Transverse colon (tissue), 4 donors: ENCODE measurements around the gene HACL1. TPM values are rescaled to one million over a fixed set of nuclear protein-coding genes. Genes with fewer than 3 reads are reported as not detected.

ENCODE experiments used
- DNase-seq: peaks from one replicate; pipeline ENCODE4 v3.0.0-alpha.2; 2019
- H3K27ac ChIP-seq, 4 donors: fragments of 200-600 bp; sonication (generic); 2 replicates each; pipeline ENCODE4 v1.5.1; 2016 to 2018; ENCODE audit warnings: inconsistent platforms in 4 of 4
- H3K27me3 ChIP-seq: fragments of 200-600 bp; sonication (generic); 2 replicates; pipeline ENCODE4 v1.5.1; 2017; ENCODE audit warnings: inconsistent platforms
- H3K36me3 ChIP-seq, 4 donors: fragments of 200-600 bp; sonication (generic); 2 replicates each; pipeline ENCODE4 v1.5.1; 2017 to 2019; ENCODE audit warnings: inconsistent platforms in 4 of 4
- H3K4me1 ChIP-seq, 4 donors: fragments of 200-600 bp; sonication (generic); 2 replicates each; pipeline ENCODE4 v1.5.1; 2017 to 2020; ENCODE audit warnings: inconsistent platforms in 4 of 4
- H3K4me3 ChIP-seq, 4 donors: fragments of 200-600 bp; sonication (generic); 1 replicate in 1 of 4; 2 replicates in 3 of 4; pipeline versions ENCODE4 v1.5.1 to v1.6.1; 2017 to 2019; ENCODE audit warnings: inconsistent platforms in 4 of 4
- H3K9me3 ChIP-seq, 2 donors: fragments of 200-600 bp; sonication (generic); 2 replicates each; pipeline ENCODE4 v1.5.1; 2017 to 2019; ENCODE audit warnings: inconsistent platforms in 2 of 2
- EP300 ChIP-seq: sonication (generic); formaldehyde crosslinking; IDR thresholded peaks from one replicate; pipeline ENCODE4 v1.6.1; 2017; ENCODE audit warnings: antibody characterized with exemption, low read depth
- POLR2A ChIP-seq: fragments of 450-650 bp; IDR thresholded peaks from one replicate; pipeline ENCODE4 v1.6.1; 2016; ENCODE audit warnings: antibody characterized with exemption, mild to moderate bottlenecking, moderate library complexity
- POLR2AphosphoS5 ChIP-seq, 3 donors: sonication (generic); formaldehyde crosslinking; IDR thresholded peaks; one replicate each; pipeline ENCODE4 v1.6.1; 2016; ENCODE audit warnings: antibody characterized with exemption in 3 of 3
- WGBS, 2 donors: methylation state at CpG; one replicate each; pipeline ENCODE4 v1.1.5; 2018; ENCODE audit warnings: low coverage in 1 of 2; 5-methylcytosine and 5-hydroxymethylcytosine counted together
- in situ Hi-C, 4 donors: fragments of 200-750 bp; cut with MboI; loops; one replicate each; pipeline versions ENCODE4 v1.15.0 to v1.15.1; 2017; ENCODE audit warnings: low sequenced_read_pairs in 3 of 4, low pct_ligation_motif_present in 1 of 4, low pct_unique_long_range_greater_than_20kb in 1 of 4
- intact Hi-C: fragments of 100-400 bp; cut with DNase I; formaldehyde crosslinking; loops from one replicate; pipeline ENCODE4 v1.15.1; 2023; ENCODE audit warnings: low total_unique reads
- total RNA-seq, 4 donors: library from RNA; depleted of rRNA; stranded (reverse); fragments of >200 nt; gene quantifications; one replicate each; pipeline ENCODE4 v1.1.0, GENCODE V29; 2016
- TF ChIP-seq, protein P1 (sequence below), 5 experiments: fragments of 200-600 bp in 3 of 5; fragments of 450-650 bp in 2 of 5; sonication (generic) in 3 of 5; IDR thresholded peaks; 1 replicate in 2 of 5; 2 replicates in 3 of 5; pipeline ENCODE4 v1.5.1; 2016 to 2017; ENCODE audit warnings: antibody characterized with exemption in 5 of 5, inconsistent platforms in 3 of 5, mild to moderate bottlenecking in 2 of 5, moderate library complexity in 1 of 5

The HACL1 gene
- total RNA-seq, 4 donors from 2014 or later: 7.5 to 21.3 (median 17.1) TPM

DNA sequence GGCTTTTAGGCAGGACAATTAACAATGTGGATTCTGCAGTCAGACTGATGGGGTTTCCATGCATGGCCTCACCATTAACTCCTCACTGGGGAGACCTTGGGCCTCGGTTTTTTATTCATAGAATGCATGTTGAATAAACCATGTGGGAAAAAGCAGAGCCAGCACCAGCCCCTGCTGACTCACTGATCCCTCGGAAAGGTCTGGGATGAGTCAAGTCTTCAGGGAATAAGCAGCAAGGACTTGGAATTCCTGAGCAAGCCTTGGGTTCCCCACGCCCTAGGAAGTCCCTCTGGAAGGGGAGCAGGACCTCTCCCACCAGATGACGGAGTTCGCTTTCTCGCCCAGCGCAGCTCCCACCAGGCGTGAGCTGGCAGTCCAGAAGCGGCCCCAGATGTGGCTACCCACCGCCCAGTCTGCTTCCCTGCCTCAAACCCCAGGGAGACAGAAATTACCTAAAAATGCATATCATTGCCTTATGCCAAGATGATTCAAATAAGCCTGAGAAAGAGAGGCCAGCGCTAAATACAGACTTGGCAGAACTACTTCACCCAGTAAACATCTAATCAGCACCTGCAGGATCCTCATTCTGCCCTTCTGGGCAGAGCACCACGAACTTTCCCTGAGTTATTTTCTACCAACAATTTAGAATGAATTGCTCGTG is 45.6 kb upstream of the HACL1 start:
- TF ChIP-seq POLR2AphosphoS5 (IDR thresholded peaks at IDR 0.05) (peak in 2 of 3 donors; percentile 10 to 34), POLR2A (no peak), EP300 (no peak)
- TF ChIP-seq, protein P1, sequence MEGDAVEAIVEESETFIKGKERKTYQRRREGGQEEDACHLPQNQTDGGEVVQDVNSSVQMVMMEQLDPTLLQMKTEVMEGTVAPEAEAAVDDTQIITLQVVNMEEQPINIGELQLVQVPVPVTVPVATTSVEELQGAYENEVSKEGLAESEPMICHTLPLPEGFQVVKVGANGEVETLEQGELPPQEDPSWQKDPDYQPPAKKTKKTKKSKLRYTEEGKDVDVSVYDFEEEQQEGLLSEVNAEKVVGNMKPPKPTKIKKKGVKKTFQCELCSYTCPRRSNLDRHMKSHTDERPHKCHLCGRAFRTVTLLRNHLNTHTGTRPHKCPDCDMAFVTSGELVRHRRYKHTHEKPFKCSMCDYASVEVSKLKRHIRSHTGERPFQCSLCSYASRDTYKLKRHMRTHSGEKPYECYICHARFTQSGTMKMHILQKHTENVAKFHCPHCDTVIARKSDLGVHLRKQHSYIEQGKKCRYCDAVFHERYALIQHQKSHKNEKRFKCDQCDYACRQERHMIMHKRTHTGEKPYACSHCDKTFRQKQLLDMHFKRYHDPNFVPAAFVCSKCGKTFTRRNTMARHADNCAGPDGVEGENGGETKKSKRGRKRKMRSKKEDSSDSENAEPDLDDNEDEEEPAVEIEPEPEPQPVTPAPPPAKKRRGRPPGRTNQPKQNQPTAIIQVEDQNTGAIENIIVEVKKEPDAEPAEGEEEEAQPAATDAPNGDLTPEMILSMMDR (IDR thresholded peaks at IDR 0.05): no peak
- WGBS, 2 donors: 51 to 64% methylated on average over 7 to 13 of the region's 13 CpGs
- in situ Hi-C loops (loop anchor here in 2 of 4 donors (25.0 kb wide), 2 partner anchors 165 to 615 kb away; partner anchors contain the start of genes DPH3 (in 1 of the 2) and OXNAD1 (in 1 of the 2)), intact Hi-C loops (no loop called here)
- Histone ChIP-seq H3K9me3 (no peaks in the 10 kb centered on the region), H3K27me3 (no peaks in the 10 kb centered on the region), H3K4me3 (no peak overlapping the region), H3K4me1 (peaks cover 0 to 23% (median 11%) of the 10 kb centered on the region in 4 donors), H3K27ac (peak overlapping the region; percentile 58 to 82 (median 76)), H3K36me3 (no peaks in the 10 kb centered on the region)
- DNase-seq: no peak

GRCh38 chr3:15645740-15646501 is 44.6 kb upstream of the HACL1 start:
- Histone ChIP-seq H3K27me3 (no peaks in the 10 kb centered on the region), H3K36me3 (no peaks in the 10 kb centered on the region), H3K9me3 (no peaks in the 10 kb centered on the region), H3K4me3 (no peak overlapping the region), H3K4me1 (peaks cover 0 to 23% (median 11%) of the 10 kb centered on the region in 4 donors), H3K27ac (peak overlapping the region; percentile 58 to 82 (median 76))
- peak in 1 of 3 donors; percentile 5 for TF ChIP-seq POLR2AphosphoS5 (IDR thresholded peaks at IDR 0.05)
- TF ChIP-seq, protein P1 (IDR thresholded peaks at IDR 0.05): no peak
- DNase-seq: no peak
- in situ Hi-C loops: loop anchor here in 2 of 4 donors (25.0 kb wide), 2 partner anchors 166 to 616 kb away; partner anchors contain the start of genes DPH3 (in 1 of the 2) and OXNAD1 (in 1 of the 2)
- intact Hi-C loops: no loop called here
- 78 to 87% methylated on average over 5 to 18 of the region's 18 CpGs for whole genome bisulfite sequencing, 2 donors

GRCh38 chr3:15645246-15645645 is 43.9 kb upstream of the HACL1 start:
- Histone ChIP-seq H3K4me1 (peaks cover 0 to 23% (median 11%) of the 10 kb centered on the region in 4 donors), H3K4me3 (no peak overlapping the region), H3K27me3 (no peaks in the 10 kb centered on the region), H3K27ac (peak overlapping the region; percentile 58 to 82 (median 76)), H3K9me3 (no peaks in the 10 kb centered on the region), H3K36me3 (no peaks in the 10 kb centered on the region)
- DNase-seq: no peak
- intact Hi-C loops (no loop called here), in situ Hi-C loops (loop anchor here in 2 of 4 donors (25.0 kb wide), 2 partner anchors 167 to 617 kb away; partner anchors contain the start of genes DPH3 (in 1 of the 2) and OXNAD1 (in 1 of the 2))
- TF ChIP-seq EP300: no peak
- TF ChIP-seq, protein P1 (IDR thresholded peaks at IDR 0.05): no peak
- TF ChIP-seq POLR2A: no peak
- no peak for TF ChIP-seq POLR2AphosphoS5 (IDR thresholded peaks at IDR 0.05)
- 92% methylated on average over 6 of the region's 6 CpGs; no CpG with 5 or more reads in 1 of the 2 donors for WGBS, 2 donors

GRCh38 chr3:15638891-15639262 is 37.5 kb upstream of the HACL1 start:
- in situ Hi-C loops: loop anchor here in 3 of 4 donors (10.0 to 25.0 kb wide), 3 partner anchors 166 to 623 kb away; partner anchors contain the start of genes DPH3 (in 1 of the 3) and OXNAD1 (in 1 of the 3)
- H3K4me1 ChIP-seq: peaks cover 15 to 26% (median 16%) of the 10 kb centered on the region in 4 donors

More at GRCh38 chr3:15638891-15639262, 37.5 kb upstream of the HACL1 start:
- TF ChIP-seq EP300 (no peak), POLR2AphosphoS5 (IDR thresholded peaks at IDR 0.05) (no peak), POLR2A (no peak)
- TF ChIP-seq, protein P1 (IDR thresholded peaks at IDR 0.05): no peak
- Histone ChIP-seq H3K4me3 (no peak overlapping the region), H3K27ac (peak overlapping the region in 3 of 4 donors; percentile 76 to 84 (median 79)), H3K9me3 (no peaks in the 10 kb centered on the region), H3K27me3 (no peaks in the 10 kb centered on the region), H3K36me3 (no peaks in the 10 kb centered on the region)
- 95% methylated on average over 1 of the region's 1 CpG; no CpG with 5 or more reads in 1 of the 2 donors for WGBS, 2 donors
- no peak for DNase-seq
- intact Hi-C loops: no loop called here
